ACHN (cell line): Measurements from ENCODE around the gene COPS4.
A peak's percentile ranks its signal among the peaks of the same experiment; 100 is the strongest.
"Not testable (repeated sequence)": the region's sequence is repeated elsewhere in the genome, so short reads cannot be mapped to it uniquely, and the experiment has no call there.

Experiments
- DNase-seq: peaks from one replicate; pipeline ENCODE4 v3.0.0-alpha.2; 2015
- in situ Hi-C: cut with HindIII; loops from 2 replicates; pipeline ENCODE4 v1.10.0; 2017; ENCODE audit warnings: low sequenced_read_pairs, low pct_ligation_motif_present, low pct_unique_long_range_greater_than_20kb

Gene COPS4

DNA sequence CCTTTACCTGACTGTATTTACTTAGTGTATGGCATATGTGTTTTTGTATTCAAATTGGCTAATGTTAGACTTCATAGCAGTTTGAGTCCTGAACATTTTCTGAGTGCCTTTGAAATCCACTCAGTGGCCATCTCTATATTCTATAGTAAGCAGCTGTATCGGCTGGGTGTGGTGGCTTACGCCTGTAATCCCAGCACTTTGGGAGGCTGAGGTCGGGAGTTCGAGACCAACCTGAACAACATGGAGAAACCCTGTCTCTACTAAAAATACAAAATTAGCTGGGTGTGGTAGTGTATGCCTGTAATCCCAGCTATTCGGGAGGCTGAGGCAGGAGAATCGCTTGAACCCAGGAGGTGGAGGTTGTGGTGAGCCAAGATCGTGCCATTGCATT, 76.8 kb downstream of the COPS4 start:
- in situ Hi-C loops, DNase-seq: not testable (repeated sequence)

DNA sequence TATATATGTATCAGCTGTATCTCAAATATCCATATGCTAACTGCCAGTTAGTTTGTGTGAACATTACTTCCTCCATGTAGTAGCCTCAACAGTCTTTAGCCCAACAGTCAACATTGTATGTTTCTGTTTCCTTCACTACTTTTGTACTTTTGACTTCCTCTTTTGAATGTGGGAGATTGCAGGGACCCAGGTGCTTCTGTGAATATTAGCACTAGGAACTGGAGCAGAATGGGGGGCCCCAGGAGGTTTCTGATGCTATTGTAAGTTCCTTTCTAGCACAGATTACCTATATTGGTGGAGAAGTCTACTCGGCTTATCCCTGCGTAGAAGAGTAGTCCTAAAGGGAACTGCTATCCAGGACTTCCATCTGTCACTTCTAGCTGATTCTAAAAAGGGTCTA, 77.2 kb downstream of the COPS4 start:
- in situ Hi-C loops, result no loop called here
- DNase-seq, result no peak

DNA sequence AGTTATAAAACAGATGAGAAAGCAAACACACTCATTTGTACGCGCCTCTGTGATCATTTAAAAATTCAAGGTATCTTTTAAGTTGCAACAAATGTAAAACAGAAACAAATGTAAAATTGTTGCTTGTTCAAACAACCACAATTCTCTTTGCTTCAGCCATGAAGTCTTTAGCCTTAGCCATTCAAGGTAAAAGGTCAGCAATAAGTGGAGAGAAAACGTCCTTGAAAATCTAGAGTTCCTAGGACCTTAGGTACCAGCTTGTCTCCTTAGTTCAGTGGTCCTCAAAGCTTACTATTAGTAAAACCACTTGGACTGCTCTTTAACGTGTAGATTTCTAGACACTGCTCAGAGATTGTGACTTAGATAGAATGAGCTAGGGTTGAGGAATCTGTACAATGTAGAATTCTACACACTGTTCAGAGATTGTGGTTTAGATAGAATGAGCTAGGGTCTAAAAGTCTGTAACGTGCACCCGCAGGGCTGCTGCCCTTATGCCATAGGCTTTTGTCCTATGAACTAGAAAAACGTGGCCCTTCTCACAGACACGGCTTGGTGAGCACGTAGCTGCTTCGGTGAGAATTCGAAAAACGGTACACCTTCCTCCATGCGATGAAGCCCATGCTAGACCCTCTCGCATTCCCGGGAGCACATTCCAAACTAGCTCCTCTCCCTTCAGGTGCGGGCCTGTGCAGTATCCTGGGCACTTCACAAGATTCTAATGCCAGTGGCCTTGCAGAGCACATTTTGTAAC, 77.9 kb downstream of the COPS4 start:
- in situ Hi-C loops, result no loop called here
- DNase-seq, result no peak

DNA sequence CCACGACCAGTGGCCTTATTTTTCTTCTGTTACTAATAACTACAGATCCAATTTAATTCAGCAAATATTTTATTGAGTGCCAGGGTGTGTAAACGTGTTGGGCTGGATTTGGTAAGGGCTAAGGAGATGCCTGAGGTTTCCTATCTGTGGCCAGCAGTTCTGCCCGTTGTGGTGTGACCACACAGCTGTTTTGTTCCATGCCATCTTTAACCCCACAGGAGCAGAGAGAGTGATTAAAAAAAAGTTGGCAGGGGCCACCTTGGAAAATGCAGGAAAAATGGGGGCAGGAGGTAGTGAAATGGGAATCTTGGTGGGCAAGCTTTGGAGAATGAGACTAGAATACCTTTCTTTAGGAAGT, 78.4 kb downstream of the COPS4 start:
- no peak for DNase-seq
- in situ Hi-C loops, result no loop called here

DNA sequence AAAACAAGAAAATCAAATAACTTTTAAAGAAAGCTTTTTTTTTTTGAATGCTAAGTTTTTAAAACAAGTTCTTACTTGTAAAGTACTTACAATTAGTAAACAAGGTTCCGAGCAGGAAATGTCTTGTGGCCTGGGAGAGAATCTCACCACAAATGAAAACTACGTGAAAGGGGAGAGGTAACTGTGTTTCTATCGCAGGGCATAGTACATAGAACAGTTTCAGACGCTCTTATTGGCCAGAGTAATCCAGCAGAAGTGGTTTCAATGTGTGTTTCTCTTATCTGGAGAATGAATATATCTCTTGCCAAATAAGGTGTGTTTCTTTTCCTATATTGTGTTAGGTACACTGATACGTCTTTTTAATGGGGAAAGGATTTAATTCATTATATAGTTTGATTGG, 79.6 kb downstream of the COPS4 start, which contains the start of gene PLAC8:
Gene PLAC8 (minus strand): TSS at position 154 of the 400 bp plus-strand sequence. CDS start 6,808 bp downstream, outside the sequence.
- no peak for DNase-seq
- in situ Hi-C loops, result no loop called here

DNA sequence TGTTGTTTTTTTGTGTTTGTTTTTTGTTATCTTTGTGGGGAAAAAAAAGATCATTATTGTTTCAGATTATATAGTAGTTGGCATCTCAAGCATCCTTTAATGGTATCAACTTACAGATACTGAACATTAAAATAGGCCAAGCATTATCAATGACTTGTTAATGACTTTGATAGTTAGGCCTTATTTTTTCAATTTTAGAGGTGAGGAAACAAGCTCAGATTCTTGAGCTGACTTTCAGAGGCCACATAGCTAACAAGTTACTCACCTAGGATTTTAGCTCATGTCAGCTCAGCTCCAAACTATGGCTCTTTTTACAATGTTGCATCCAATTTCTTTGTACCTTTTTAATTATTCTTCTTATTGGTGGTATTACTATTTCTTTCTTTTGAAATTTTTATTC, 80.0 kb downstream of the COPS4 start:
- in situ Hi-C loops, result no loop called here
- DNase-seq, result peak; percentile 35

DNA sequence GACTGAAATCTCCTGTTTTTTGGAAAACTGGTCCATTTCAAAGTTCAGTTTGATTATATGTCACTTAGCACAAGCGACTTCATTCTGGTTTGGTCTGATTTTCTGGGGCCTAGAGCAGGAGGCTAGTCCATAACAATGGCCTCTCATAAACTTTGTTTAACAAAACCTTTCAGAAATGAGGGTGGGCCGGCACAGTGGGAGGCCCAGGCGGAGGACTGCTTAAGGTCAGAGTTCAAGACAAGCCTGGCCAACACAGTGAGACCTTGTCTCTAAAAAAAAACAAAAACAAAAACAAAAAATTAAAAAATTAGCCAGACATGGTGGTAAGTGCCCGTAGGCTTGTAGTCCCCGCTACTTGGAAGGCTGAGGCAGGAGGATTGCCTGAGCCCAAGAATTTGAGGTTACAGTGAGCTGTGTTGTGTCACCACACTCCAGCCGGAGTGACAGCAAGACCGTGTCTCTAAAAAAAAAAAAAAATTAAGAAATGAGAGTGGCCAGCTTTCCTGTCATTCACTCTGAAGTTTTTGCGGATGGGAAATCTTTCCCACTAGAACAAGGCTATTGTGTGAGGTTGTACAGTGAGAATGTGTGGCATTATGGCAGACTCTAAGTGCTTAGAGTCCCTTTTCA, 80.8 kb downstream of the COPS4 start:
- in situ Hi-C loops, result no loop called here
- DNase-seq, result no peak

DNA sequence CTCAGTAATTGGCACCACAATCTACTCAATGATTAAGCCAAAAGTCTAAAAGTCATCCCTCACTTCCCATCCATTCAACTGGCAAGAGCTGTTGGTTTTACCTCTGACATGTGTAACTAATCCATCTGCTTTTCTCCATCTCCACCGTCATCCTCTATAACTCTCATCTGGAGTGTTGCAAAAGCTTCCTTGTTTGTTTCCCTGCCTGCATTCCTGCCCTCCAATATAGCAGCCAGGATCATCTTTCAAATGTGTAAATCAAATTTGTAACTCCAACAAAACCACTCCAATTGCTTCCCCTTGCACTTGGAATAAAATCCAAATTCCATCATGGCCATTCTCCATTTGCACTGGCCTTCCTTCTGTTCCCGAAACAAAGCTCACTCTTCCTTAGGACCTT, 83.9 kb downstream of the COPS4 start:
- in situ Hi-C loops, result no loop called here
- no peak for DNase-seq

DNA sequence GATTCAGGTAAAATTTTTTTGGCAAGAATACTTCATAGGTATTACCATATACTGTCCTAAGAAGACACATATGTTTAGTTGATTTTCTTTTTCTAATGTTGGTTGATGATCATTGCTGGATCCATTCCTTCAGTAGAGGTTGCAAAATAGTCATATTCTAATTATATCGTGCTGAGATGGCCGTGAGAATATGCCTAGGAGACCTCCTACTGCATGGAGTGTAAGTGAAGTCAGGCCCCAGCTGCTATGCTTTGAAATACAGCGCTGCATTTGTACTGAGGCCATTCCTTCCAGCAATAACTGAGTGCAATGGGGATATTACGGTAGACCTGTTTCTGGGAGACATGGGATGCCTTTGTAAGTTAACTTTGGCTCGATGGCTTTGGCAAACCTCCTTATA, 86.3 kb downstream of the COPS4 start:
- no peak for DNase-seq
- in situ Hi-C loops, result no loop called here

DNA sequence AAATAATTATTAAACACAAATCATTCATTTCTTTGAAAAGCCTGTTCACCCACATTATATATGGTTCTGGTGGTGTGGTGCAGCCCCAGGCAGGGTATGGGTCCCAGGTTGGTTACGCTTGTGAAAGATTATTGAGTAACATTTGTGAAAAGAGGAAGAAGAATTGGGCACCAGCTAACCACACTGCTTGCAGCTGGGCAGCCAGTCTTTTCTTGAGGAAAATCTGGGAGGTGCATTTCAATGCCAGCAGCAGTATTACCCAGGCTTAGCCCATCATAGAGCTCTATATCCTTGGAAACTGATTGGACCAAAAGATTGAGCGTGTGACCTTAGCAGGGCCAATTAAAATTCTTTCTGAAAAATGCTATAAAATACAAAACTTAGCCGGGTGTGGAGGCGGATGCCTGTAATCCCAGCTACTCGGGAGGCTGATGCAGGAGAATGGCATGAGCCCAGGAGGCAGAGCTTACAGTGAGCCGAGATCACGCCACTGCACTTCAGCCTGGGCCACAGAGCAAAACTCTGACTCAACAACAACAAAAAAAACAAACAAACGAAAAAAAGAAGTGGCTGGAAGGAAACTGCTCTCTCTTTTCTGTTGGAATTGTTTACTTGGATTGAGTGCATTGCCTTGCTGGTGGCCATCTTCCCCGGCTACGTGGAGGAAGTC, 89.3 kb downstream of the COPS4 start:
- in situ Hi-C loops, result no loop called here
- no peak for DNase-seq
